Measurements from ENCODE around the gene RNF8. TPM values are rescaled to one million over a fixed set of nuclear protein-coding genes. Genes with fewer than 3 reads are reported as not detected.
"Not testable (repeated sequence)": the region's sequence is repeated elsewhere in the genome, so short reads cannot be mapped to it uniquely, and the experiment has no call there.

Gene RNF8
- total RNA-seq, 4 donors from 2014 or later, result 6.9 to 17.8 (median 11.9) TPM

GRCh38 chr6:37399795-37400490 is 46.2 kb downstream of the RNF8 start:
- H3K36me3 ChIP-seq, result no peaks in the 10 kb centered on the region

GRCh38 chr6:37401658-37402057 is 47.9 kb downstream of the RNF8 start:
- not testable (repeated sequence) for ATAC-seq, H3K27ac ChIP-seq

More at GRCh38 chr6:37399795-37400490, 46.2 kb downstream of the RNF8 start:
- no peaks in the 10 kb centered on the region for H3K27me3 ChIP-seq
- in situ Hi-C loops (cut with MboI; ENCODE audit: low sequenced_read_pairs in 4 of 4), result no loop called here
- no peak overlapping the region for H3K4me3 ChIP-seq
- ATAC-seq (no peak), DNase-seq (no peak)
- intact Hi-C loops (cut with DNase I; ENCODE audit: low total_unique reads), result no loop called here
- H3K27ac ChIP-seq, result no peak overlapping the region
- no peaks in the 10 kb centered on the region for H3K9me3 ChIP-seq
- no peak for TF ChIP-seq POLR2A (IDR thresholded peaks at IDR 0.05)
- TF ChIP-seq CTCF (IDR thresholded peaks at IDR 0.05 in 4 of 5, conservative IDR thresholded peaks at IDR 0.05 in 1 of 5), result no peak
- no peaks in the 10 kb centered on the region for H3K4me1 ChIP-seq

GRCh38 chr6:37406726-37407341 is 53.1 kb downstream of the RNF8 start:
- no peak for ATAC-seq
- Histone ChIP-seq H3K4me3 (no peak overlapping the region), H3K4me1 (no peaks in the 10 kb centered on the region), H3K36me3 (no peaks in the 10 kb centered on the region), H3K27ac (no peak overlapping the region), H3K9me3 (no peaks in the 10 kb centered on the region), H3K27me3 (no peaks in the 10 kb centered on the region)
- DNase-seq, result no peak
- in situ Hi-C loops (cut with MboI; ENCODE audit: low sequenced_read_pairs in 4 of 4) (no loop called here), intact Hi-C loops (cut with DNase I; ENCODE audit: low total_unique reads) (no loop called here)
- TF ChIP-seq POLR2A (IDR thresholded peaks at IDR 0.05) (no peak), CTCF (IDR thresholded peaks at IDR 0.05 in 4 of 5, conservative IDR thresholded peaks at IDR 0.05 in 1 of 5) (no peak)

More at GRCh38 chr6:37401658-37402057, 47.9 kb downstream of the RNF8 start:
- in situ Hi-C loops (cut with MboI; ENCODE audit: low sequenced_read_pairs in 4 of 4); H3K4me1 ChIP-seq; H3K9me3 ChIP-seq; DNase-seq; intact Hi-C loops (cut with DNase I; ENCODE audit: low total_unique reads); H3K36me3 ChIP-seq; H3K27me3 ChIP-seq; H3K4me3 ChIP-seq: not testable (repeated sequence)

- H3K27ac ChIP-seq, result no peak overlapping the region
- H3K4me1 ChIP-seq, result no peaks in the 10 kb centered on the region
- DNase-seq (no peak), ATAC-seq (no peak)
- H3K36me3 ChIP-seq, result no peaks in the 10 kb centered on the region
- H3K27me3 ChIP-seq, result no peaks in the 10 kb centered on the region
- in situ Hi-C loops (cut with MboI; ENCODE audit: low sequenced_read_pairs in 4 of 4), result no loop called here
- H3K9me3 ChIP-seq, result no peaks in the 10 kb centered on the region
- TF ChIP-seq CTCF (IDR thresholded peaks at IDR 0.05 in 4 of 5, conservative IDR thresholded peaks at IDR 0.05 in 1 of 5) (no peak), POLR2A (IDR thresholded peaks at IDR 0.05) (no peak)
- intact Hi-C loops (cut with DNase I; ENCODE audit: low total_unique reads), result no loop called here
- no peak overlapping the region for H3K4me3 ChIP-seq
Measured at GRCh38 chr6:37407948-37408347, 54.2 kb downstream of the RNF8 start.

GRCh38 chr6:37409501-37409900 is 55.7 kb downstream of the RNF8 start:
- Histone ChIP-seq H3K9me3 (no peaks in the 10 kb centered on the region), H3K27ac (no peak overlapping the region), H3K36me3 (no peaks in the 10 kb centered on the region), H3K4me3 (no peak overlapping the region), H3K4me1 (no peaks in the 10 kb centered on the region), H3K27me3 (no peaks in the 10 kb centered on the region)
- in situ Hi-C loops (cut with MboI; ENCODE audit: low sequenced_read_pairs in 4 of 4), result no loop called here
- ATAC-seq (no peak), DNase-seq (no peak)
- TF ChIP-seq POLR2A (IDR thresholded peaks at IDR 0.05) (no peak), CTCF (IDR thresholded peaks at IDR 0.05 in 4 of 5, conservative IDR thresholded peaks at IDR 0.05 in 1 of 5) (no peak)
- intact Hi-C loops (cut with DNase I; ENCODE audit: low total_unique reads), result no loop called here

Data from gastrocnemius medialis (tissue), 4 donors.